Uterus (tissue), 2 donors: ENCODE measurements around the gene FBXO17.

Source experiments
- CTCF ChIP-seq, 4 experiments: fragments of 200-600 bp in 2 of 4; fragments of 450-650 bp in 2 of 4; sonication (generic) in 2 of 4; IDR thresholded peaks; one replicate each; pipeline ENCODE4 v1.5.1; 2016 to 2019; ENCODE audit warnings: antibody characterized with exemption in 4 of 4, mild to moderate bottlenecking in 2 of 4, moderate library complexity in 1 of 4
- POLR2A ChIP-seq, 2 donors: fragments of 450-650 bp; IDR thresholded peaks; one replicate each; pipeline ENCODE4 v1.6.1; 2016; ENCODE audit warnings: antibody characterized with exemption in 2 of 2, mild to moderate bottlenecking in 1 of 2, moderate library complexity in 1 of 2

- no peak for TF ChIP-seq CTCF (IDR thresholded peaks at IDR 0.05)
- no peak for TF ChIP-seq POLR2A (IDR thresholded peaks at IDR 0.05)
Measured at GRCh38 chr19:38898788-38899446, 76.6 kb downstream of the FBXO17 start.
